K562 (cell line): ENCODE data around the gene DIP2B. TPM values are rescaled to one million over a fixed set of nuclear protein-coding genes. Genes with fewer than 3 reads are reported as not detected.

Experiments used
- JUND ChIP-seq, 2 experiments: IDR thresholded peaks; 2 replicates in 1 of 2; 3 replicates in 1 of 2; pipeline ENCODE4 v1.6.1; 2011; ENCODE audit warnings: borderline replicate concordance in 2 of 2, low read depth in 2 of 2, low read length in 2 of 2, improper control_type of control experiment in 1 of 2, missing biosample characterization in 1 of 2, missing genetic modification characterization in 1 of 2, missing genetic modification reagents in 1 of 2
- NRF1 ChIP-seq, 2 experiments: fragments of 450-650 bp; IDR thresholded peaks in 1 of 2; conservative IDR thresholded peaks in 1 of 2; 2 replicates each; pipeline ENCODE4 v1.6.1; 2014; ENCODE audit warnings: mild to moderate bottlenecking in 2 of 2
- TAL1 ChIP-seq: fragments of 450-650 bp; IDR thresholded peaks from 2 replicates; pipeline ENCODE4 v1.6.1; 2016; ENCODE audit warnings: mild to moderate bottlenecking
- ZNF512 ChIP-seq: IDR thresholded peaks from 2 replicates; pipeline ENCODE4 v1.6.1; 2016; ENCODE audit warnings: missing genetic modification characterization, missing compliant biosample characterization
- ZNF551 ChIP-seq: fragments of 250-450 bp; sonication (Bioruptor Pico); IDR thresholded peaks from 2 replicates; pipeline ENCODE4 v1.5.0; 2021; ENCODE audit warnings: mild to moderate bottlenecking, moderate library complexity
- polyA plus RNA-seq, 8 experiments: library from polyadenylated mRNA; depleted of rRNA in 4 of 8; stranded (reverse) in 5 of 8; unstranded in 3 of 8; fragments of >200 nt; fragmentation: Nextera tagmentation in 2 of 8; fragmentation: Illumina TruSeq in 1 of 8; extraction: Ambion mirVana in 2 of 8; extraction: Trizol in 1 of 8; gene quantifications; 2 replicates each; pipeline versions ENCODE4 v1.2.1 to v1.2.3, GENCODE V29; 2011 to 2014; ENCODE audit warnings: inconsistent platforms in 1 of 8, missing spikeins in 1 of 8
- total RNA-seq, 7 experiments: library from RNA; depleted of rRNA in 6 of 7; stranded (reverse); fragments of >200 nt in 6 of 7; fragmentation: Illumina TruSeq in 2 of 7; extraction: Trizol in 2 of 7; gene quantifications; 2 replicates each; pipeline versions ENCODE4 v1.2.1 to v1.2.3, GENCODE V29; 2011 to 2021; ENCODE audit warnings: low replicate concordance in 1 of 7
- TF ChIP-seq, protein P1 (sequence below): fragments of 450-650 bp; IDR thresholded peaks from 2 replicates; pipeline ENCODE4 v1.6.1; 2016; ENCODE audit warnings: borderline replicate concordance
- TF ChIP-seq, protein P2 (sequence below): fragments of 450-650 bp; formaldehyde crosslinking; IDR thresholded peaks from 2 replicates; pipeline ENCODE4 v1.4.0; 2022; ENCODE audit warnings: missing genetic modification characterization

DIP2B gene
- total and polyA plus RNA-seq, 9 of the 15 experiments (the other 6 are each of a cell fraction or from before 2014, with no cell fraction given) = 4.6 to 26.1 (median 18.8) TPM

DNA sequence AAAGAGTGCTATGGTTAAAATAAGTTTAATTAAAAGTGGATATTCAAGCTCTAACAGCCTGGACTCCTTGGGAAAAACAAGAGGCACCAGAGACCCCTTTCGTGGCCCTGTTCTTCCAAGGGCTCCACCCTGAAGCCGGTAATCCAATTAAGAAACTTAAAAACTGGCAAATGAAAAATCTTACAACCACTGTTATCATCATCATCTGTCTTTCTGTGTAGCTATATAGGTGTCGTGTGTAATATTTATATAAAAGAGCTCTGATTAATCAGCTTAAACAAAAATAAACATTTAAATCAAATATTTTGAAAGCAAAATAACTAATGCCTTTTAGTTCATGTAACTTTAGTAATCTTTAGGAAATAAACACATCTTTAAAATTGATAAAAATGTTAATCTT is 263.6 kb downstream of the DIP2B start (continued):
- TF ChIP-seq, protein P1, sequence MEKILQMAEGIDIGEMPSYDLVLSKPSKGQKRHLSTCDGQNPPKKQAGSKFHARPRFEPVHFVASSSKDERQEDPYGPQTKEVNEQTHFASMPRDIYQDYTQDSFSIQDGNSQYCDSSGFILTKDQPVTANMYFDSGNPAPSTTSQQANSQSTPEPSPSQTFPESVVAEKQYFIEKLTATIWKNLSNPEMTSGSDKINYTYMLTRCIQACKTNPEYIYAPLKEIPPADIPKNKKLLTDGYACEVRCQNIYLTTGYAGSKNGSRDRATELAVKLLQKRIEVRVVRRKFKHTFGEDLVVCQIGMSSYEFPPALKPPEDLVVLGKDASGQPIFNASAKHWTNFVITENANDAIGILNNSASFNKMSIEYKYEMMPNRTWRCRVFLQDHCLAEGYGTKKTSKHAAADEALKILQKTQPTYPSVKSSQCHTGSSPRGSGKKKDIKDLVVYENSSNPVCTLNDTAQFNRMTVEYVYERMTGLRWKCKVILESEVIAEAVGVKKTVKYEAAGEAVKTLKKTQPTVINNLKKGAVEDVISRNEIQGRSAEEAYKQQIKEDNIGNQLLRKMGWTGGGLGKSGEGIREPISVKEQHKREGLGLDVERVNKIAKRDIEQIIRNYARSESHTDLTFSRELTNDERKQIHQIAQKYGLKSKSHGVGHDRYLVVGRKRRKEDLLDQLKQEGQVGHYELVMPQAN = no peak
- TF ChIP-seq ZNF512 (no peak), JUND (IDR thresholded peaks at IDR 0.05; ENCODE audit: borderline replicate concordance, low read depth, low read length) (no peak), JUND (tag; IDR thresholded peaks at IDR 0.05; ENCODE audit: borderline replicate concordance, low read depth, low read length) (no peak), TAL1 (no peak), ZNF551 (CRISPR knock-in tag) (no peak), NRF1 (conservative IDR thresholded peaks at IDR 0.05 in 1 of 2, IDR thresholded peaks at IDR 0.05 in 1 of 2) (no peak)
- TF ChIP-seq, protein P2, sequence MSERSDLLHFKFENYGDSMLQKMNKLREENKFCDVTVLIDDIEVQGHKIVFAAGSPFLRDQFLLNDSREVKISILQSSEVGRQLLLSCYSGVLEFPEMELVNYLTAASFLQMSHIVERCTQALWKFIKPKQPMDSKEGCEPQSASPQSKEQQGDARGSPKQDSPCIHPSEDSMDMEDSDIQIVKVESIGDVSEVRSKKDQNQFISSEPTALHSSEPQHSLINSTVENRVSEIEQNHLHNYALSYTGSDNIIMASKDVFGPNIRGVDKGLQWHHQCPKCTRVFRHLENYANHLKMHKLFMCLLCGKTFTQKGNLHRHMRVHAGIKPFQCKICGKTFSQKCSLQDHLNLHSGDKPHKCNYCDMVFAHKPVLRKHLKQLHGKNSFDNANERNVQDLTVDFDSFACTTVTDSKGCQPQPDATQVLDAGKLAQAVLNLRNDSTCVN = no peak
